Superior temporal gyrus (tissue), 1 donor: ENCODE measurements around the gene UPP2.

Source experiments
- DNase-seq: peaks from one replicate; pipeline ENCODE4 v3.0.0-alpha.2; 2016; ENCODE audit errors: extremely low spot score

The UPP2 gene

DNA sequence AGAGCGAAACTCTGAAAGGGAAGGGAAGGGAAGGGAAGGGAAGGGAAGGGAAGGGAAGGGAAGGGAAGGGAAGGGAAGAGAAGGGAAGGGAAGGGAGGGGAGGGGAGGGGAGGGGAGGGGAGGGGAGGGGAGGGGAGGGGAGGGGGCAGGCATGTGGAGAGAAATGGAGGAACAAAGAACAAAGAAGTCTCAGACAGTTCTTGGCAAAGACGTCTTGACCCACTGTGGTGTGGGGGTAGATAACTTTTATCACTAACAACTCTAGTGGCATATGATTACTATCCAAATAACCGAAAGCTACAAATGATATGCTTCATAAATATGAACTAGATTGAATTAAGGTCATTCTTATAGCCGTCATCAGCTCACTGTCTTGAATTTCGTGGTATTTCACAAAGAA, 3.2 kb downstream of the UPP2 start:
- no peak for DNase-seq

DNA sequence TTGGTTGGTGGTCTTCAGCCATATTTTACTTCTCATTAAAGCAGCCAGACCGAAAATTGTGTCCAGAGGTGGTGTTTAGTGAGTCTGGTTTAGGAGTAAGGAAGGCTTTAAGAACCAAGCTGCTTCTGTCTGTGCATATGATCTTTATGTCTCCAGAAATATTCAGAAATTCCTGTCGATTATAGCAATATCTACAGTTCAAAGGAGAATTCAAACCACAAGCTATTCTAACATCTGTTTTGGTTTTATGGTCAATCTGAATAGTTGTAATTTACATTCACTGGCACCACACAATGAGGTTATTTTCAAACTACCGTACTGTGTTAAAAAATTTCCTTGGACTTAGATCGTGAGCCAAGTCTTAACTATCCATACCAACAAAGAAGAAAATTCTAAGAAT, 11.3 kb downstream of the UPP2 start:
- no peak for DNase-seq

DNA sequence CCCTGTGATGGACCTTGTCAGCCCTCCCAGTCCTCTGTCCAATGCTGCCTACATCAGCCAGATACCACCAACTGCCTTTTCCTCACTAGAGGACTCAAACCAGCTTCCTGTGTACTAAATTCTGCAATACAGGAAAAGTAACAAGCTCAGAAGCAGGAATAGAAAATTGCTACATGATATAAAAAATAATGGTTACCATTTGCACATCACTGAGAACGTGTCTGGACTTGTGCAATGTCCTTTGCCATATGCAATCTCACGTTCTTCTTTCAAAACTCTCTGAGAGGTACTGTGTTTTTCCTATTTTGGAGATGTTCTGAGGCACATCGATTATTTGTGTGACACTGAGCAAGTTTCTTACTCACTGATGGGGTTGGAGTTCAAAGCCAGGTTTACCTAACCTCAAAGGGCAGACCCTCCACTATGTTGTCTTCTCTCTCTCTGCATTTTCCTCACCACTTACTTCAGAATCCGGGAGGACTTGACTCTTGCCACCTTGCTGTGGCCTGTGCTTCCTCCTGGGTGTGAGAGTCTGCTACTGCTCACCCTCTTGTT, 12.1 kb downstream of the UPP2 start:
- DNase-seq: no peak

DNA sequence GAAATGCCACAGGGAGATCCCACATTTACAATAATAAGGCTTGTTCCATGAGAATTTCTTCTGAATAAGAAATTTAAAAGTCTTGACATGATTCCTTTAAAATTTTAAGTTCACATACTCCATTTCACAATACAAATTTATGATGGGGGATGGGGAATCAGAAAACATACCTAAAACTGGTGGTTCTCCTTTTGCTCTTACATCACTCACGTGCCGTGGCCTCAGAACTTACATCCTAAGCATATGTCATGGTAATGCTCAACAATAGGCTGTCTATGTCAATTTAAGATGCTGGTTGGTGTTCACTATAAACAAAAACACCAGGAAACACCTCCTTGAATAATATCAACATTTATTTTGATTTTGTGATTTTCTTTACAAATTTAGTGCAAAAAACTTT, 12.8 kb downstream of the UPP2 start:
- no peak for DNase-seq

DNA sequence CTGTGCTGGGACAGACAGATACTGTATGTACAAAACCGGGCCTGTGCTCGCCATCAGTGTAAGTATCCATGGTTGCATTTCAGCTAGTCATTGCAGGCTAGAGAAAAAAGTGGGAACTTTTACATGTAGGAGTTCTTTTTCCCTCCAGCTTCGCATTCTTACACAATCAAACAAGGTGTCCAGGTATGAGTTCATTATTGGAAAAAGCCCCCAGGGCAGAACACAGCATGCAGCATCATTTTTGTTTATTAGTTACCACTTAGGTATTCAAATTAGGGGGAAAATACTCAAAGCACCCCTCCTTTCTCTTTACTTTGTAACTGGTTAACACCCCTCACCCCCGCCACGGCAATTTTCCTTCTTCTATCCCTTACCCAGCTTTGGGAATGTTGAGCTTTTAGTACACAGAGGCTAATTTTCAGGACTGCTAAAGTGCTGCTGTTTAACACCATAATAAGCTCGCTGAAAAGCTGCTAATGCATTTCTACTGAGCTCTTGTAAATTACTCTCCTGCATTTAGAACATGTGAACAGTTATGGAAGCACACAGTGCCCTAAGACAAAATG, 13.6 kb downstream of the UPP2 start:
- DNase-seq: no peak

DNA sequence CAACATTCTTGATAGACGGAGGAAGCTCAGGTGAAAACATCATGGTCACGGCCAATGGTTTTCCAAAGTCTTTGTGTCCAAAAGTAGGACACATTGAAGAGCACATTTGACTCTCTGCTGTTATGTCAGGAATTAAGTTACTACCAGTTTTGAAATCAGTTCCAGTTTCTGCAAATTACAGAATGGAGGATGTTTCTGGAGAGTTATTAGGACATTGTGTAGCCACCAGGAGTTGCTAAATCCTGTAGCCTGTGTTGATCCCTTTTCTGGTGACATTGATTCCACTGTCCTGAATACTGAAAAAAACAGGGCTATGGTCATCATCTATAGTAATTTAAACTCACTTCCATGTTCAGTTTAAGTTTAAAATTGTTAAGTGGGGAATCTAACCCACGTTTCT, 15.3 kb downstream of the UPP2 start:
- no peak for DNase-seq

DNA sequence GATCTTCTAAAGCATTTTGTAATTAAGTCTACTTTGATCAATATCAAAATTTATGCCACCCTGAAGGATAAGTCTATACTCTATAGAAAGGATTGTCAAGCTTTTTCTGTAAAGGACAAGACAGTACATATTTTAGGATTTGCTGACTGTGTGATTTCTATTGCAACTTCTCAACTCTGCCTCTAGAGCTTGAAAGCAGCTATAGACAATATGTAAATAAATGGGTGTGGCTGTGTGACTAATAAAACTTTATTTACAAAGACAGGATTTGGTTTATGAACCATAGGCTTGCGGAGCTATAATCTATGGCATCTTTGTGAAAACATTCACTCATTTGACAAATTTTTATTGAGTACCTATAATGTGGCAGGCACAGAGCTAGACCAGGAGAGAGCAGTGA, 18.4 kb downstream of the UPP2 start:
- no peak for DNase-seq

DNA sequence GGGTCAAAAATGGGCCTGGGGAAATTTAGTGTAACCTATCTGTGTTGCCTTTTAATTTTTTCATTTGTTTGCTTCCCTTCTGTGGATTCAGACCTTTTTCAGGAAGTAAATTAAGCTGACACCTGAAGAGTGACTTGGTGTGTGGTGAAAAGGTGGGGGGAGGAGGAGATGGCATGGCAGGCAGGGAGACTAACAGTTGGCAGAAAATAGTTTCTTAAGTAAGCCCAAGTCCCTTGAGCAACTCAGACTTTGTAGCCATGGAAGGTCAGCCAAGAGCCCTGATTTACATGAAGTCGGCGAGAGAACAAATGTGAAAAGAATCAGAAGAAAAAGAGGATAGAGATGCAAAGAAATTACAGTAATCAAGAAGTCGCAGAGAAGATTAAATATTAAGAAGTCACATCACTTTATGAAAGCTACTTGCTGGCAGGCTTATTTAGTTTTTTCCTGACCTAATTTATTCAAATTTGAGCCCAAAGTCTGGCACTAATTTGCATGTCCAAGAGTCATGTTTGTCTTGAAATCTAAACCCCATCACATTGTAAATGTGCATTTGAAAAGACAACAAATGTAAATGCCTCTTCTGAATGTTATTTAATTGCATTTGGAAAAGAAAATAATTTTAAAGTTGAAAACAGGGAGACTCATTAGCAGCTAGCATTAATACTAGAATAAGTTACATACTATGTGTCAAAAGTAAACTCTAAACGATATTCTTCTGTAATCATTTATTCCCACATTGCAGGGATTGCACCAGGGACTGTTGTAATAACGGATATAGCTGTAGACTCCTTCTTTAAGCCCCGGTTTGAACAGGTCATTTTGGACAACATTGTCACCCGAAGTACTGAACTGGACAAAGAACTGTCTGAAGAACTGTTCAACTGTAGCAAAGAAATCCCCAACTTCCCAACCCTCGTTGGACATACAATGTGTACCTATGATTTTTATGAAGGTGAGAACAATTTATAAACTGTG, 19.3 kb downstream of the UPP2 start:
- no peak for DNase-seq

DNA sequence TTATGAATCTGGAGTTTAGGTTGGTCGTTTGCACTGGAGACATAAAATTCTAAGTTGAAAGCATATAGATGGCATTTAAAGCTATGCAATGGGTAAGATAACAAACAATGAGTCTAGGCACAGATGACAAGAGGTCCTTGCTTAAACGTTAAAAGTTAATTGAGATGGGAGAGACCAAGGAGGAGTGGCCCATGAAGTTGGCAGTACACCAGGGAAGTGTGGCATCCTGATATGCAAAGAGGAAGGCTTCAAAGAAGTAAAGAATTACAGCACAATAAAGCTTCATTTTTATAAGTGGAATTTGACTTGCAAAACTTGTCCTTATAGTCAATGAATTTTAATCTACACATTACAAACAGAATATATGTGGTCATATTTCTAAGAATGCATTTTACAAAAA, 23.2 kb downstream of the UPP2 start:
- DNase-seq: no peak

DNA sequence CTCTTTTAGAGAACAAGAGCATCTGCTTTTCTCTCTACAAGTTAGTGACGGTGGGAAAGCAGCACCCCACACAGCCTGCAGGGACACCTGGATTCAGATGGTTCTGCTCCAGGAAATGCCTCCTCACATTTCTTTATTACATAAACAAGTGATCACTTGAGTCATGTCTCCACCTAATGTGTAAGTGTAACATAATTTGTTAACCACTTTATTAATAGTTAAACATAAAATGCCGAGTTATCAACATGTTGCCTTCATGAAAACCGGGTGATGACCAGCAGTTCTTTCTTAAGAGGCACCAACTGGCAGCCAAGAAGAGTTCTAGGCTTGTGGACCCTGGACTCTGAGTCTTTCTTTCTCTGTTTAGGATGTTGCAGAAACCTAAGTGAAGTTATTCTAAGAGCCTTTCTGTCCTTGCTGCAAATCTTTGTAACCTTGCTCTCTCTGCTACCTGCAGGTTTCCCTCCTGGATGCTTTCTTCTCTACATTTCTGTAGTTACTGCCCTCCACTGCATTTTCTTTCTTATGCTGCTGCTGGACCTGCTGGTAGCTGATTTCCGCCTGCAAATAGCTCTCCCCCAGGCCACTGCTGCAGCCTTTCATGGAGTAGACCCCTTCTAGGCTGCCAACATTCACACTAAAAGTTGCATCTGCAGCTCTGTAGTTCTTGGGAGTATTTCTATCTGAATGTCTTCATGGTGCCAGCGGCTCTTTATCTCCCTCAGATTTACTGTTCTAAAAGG, 24.3 kb downstream of the UPP2 start:
- DNase-seq: no peak

DNA sequence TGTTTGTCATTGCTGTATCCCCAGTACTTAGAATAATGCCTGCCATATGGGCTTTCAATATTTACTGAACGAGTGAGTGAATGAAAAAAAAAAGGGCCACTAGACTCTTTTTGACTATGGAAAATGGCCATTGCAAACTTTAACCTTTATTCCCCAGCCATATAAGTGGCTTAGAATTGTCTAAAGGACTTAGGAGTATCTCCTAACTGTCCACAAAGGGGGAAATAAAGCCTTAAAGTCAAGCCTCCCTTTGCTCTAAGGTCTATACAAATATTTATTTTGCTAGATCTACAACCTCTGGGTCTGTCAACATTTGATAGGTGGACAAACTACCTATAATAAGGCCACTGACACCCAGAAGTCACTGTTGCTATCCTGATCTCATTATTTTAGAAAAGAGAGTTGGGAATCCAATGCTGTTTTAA, 25.7 kb downstream of the UPP2 start:
- no peak for DNase-seq

DNA sequence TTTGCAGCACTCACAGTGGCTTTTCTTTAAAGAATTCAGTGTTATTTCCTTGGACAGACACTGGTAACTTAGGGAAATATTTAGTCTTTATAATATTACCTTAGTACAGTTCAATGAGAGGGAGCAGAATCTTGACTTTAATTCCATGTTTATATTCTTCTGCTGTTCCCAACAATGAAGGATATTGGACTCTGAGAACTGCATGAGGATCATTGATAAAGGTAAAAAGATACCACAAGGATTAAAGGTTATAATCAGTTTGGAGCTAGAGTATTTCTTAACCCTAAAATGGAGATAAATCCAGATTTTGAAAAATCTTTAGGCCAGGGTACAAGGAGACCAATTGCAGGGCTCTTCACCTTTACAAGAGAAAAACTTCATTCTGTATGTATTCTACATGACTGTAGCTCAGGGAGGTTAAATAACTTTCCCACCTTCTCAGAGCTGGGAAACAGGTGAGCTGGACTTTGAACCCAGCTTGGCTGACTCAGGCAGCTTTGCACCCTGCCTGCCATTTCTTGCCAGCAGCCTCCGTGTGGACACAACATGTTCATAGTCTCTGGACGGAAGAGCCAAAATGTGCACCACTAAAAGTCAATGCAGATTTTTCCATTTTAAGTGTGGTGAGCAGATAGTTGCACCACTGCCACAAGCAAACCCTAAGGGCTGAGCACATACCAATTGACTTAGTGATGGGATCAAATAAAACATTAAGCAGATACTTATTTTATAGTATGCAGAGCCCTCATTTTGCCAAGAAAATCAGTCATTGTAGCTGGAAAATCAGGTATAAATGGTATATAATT, 26.7 kb downstream of the UPP2 start:
- DNase-seq: no peak

DNA sequence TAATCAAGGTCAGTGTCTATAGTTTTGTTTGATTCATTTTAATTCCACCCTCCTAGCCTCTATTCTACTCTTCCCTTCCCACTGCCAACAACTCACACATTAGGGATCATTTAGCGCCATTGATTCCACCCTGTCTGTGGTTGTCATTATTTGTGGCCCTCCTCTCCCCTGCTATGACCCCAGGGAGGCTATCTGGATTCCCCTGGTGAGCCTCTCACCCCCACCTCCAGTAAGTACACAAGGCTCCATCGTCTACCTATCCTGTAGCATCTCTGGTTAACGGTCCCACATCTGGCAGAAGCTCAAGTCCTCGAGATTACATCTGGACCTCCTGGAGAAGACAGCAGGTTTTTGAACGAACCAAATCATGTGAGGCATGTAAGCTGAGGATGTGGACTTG, 27.4 kb downstream of the UPP2 start:
- DNase-seq: no peak

DNA sequence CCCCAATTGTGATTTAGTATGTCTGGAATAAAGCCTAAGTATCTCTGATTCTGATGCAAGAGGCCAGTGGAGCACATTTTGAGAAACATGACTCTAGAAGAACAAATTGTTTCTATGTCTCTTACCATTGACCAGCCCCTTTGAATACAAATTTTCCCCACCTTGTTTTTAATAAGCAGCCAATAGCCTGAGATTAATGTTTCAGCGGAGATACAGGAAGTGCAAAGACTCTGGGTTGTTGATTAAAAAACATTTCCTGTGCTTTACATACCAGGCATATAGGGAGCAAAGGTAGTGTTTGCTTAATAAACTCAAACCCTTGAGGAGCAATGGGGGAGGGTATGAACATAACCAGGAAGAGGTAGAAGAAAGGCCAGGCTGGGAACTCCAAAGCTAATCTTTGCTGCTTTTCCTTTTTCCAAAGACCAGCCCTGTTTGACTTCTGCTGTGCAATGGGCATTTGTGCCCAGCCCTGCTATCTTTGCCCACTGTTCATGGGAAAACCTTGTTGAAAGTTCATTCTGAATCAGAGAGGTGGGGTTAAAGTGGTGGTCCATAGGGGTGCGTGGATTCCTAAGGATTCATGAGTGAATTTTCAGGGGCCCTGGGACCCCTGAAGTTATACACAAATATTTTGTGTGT, 29.3 kb downstream of the UPP2 start:
- no peak for DNase-seq

DNA sequence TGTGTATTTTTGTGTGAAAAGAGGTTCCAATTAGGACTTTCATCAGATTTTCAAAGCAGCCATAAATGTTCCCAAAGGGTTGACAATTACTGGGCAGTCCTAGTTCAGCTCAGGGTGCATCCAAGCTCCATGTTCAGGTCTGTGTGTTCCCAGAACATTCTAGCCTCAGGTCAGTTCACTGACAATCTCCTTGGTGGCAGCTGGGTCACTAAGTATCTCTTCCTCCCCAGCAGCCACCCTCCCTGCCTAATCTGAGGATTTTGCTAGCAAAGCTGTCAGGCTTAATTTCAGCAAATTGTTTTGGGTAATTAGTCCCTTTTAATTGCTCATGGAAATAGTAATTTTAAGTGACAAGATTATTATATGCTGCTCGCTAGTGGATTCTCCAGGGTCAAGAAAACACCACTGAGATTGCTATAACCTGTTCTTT, 29.8 kb downstream of the UPP2 start:
- DNase-seq: no peak

DNA sequence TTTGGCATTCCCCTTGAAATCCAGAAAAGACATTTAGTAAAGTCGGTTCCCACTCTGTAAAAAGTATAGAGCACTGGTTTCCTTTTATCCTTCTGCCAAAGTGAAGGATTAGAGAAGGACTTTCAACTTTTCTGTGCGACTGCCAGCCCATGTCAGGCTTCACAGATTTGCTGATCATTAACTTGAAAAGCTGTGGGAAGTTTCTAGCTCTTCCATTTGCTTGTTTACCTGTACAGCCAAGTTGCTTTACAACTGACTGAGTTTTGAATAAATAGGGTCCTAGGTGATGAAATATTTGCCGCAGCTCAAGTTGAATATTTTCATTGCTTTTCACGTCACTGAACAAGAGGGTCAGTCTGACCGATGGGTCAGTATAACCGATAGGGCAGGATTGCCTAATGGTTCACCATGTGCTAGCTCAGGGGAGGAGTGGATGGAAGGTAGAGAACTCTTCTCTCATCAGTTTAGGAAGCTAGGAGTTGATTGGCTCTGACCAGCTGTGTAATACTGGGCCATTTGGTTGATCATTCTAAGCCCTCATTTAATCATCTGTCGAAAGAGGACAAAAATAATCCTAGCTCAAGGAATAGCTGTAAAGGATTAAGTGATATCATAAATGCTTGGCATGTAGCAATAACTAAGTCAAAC, 30.4 kb downstream of the UPP2 start:
- DNase-seq: no peak

DNA sequence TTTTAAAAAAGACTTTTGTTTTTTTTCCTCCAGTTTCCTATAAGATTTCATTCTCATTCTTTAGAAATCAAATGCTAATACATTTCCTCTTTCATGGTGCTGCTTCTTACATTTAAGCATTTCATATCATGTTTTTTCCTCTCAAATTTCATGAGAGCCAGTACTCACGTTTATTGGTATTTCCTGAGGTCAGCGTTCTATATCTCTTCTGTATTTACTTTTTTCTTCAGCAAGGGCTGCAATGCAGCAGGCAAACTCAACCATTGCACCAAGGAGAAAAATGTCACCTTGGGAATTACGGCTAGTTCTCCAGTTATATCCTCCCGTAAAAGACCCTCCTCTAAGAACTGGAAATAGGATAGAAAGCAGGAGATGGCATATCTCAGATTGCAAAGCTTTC, 32.4 kb downstream of the UPP2 start:
- no peak for DNase-seq

DNA sequence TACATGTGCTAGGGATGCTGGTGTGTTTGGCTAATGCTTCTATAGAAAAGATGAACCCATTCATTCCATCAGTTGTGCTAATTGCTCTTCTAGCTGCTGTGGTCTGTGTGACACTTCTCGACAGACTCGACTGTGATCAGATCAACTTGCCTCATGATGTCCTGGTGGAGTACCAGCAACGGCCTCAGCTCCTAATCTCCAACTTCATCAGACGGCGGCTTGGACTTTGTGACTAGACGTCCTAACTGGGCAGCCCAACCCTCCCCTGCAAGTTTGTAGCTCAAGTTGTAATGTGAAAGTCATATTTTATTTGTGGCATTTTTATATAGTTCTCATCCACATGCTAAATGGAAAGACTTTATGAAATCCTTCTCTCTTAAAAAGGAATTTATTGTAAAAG, 33.0 kb downstream of the UPP2 start:
- DNase-seq: no peak

DNA sequence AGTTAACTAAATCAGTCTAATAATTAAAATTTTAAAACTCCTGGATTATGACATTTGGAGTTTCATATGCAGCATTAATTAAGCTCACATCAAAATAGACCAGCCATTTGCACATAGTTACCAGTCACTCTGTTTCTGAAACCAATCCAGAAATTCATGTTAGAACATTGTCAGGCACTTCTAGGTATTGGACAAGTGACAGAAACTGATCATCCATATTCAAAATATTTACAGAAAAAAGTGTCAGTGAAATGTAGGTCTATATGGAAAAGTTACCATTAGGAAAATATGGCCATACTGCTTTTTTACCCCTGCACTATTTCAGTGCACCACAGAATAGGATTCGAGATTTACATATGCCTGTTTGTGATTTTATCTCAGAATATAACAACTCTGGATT, 33.4 kb downstream of the UPP2 start:
- DNase-seq: no peak

DNA sequence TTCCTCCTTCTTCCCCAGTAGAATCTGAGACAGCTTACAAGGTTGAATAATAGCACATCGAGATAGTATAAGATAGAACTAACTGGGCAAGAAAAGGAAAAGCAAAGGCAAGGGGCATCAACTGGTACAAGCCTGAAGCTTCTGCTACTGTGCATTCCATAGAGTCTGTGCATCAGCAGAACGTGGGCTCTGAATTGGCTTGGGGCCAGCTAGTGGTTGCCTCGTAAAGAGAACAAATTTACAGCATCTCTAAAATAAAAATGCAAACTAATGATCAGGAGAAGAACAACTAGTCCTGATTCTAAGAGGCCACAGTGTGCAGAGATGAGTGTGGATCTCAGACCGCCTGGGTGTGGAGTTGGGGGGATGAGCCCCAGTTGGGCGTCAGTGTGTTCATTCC, 36.6 kb downstream of the UPP2 start:
- DNase-seq: no peak

DNA sequence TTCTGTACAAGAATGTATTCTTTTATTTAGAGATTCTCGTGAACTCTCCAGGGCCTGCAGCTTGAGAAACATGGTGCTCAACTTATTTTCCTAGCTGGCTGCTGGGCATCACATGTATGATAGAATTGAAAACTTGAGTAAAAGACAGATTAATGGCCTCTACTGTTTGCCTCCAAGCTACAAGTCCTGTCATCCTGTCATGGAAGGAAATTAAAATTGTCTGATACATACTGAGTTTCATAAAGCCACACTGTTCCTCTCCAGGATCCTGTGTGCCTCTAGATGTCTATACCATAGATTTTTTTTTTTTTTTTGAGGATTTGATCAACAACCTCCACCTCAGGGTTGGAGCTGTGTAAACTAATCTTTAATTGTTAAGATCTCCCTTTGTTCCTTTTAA, 38.5 kb downstream of the UPP2 start:
- no peak for DNase-seq
